HL-60 (cell line): ENCODE data around the gene ZNF808.
"Not testable (repeated sequence)": the region's sequence is repeated elsewhere in the genome, so short reads cannot be mapped to it uniquely, and the experiment has no call there.

ENCODE experiments used
- DNase-seq, 2 experiments: peaks; one replicate each; pipeline ENCODE4 v3.0.0-alpha.2; 2010 to 2020; ENCODE audit warnings: low read depth in 1 of 2, low spot score in 1 of 2
- H3K27ac ChIP-seq: fragments of 250-450 bp; sonication (Bioruptor Pico); replicated peaks from 2 replicates; pipeline ENCODE4 v1.5.1; 2020; ENCODE audit warnings: mild to moderate bottlenecking, moderate library complexity
- H3K27me3 ChIP-seq: fragments of 250-450 bp; sonication (Bioruptor Pico); 2 replicates; pipeline ENCODE4 v1.5.1; 2021; ENCODE audit warnings: mild to moderate bottlenecking, moderate library complexity; ENCODE audit not compliant: insufficient read depth, poor library complexity, severe bottlenecking
- H3K4me3 ChIP-seq: replicated peaks from 2 replicates; pipeline ENCODE4 v1.5.1; 2011; ENCODE audit warnings: mild to moderate bottlenecking, control low read depth, low read length; ENCODE audit not compliant: insufficient read depth
- GABPA ChIP-seq: IDR thresholded peaks from 2 replicates; pipeline ENCODE4 v1.6.1; 2012; ENCODE audit warnings: low read depth
- POLR2AphosphoS5 ChIP-seq: IDR thresholded peaks from 2 replicates; pipeline ENCODE4 v1.6.1; 2012; ENCODE audit warnings: low read depth
- SPI1 ChIP-seq: IDR thresholded peaks from 2 replicates; pipeline ENCODE4 v1.6.1; 2012; ENCODE audit warnings: low read depth, mild to moderate bottlenecking, borderline replicate concordance
- TF ChIP-seq, protein P1 (sequence below): IDR thresholded peaks from one replicate; pipeline ENCODE4 v1.5.1; 2011; ENCODE audit warnings: low read length, control low read depth, inconsistent platforms; ENCODE audit not compliant: insufficient read depth
- TF ChIP-seq, protein P2 (sequence below): IDR thresholded peaks from 2 replicates; pipeline ENCODE4 v1.6.1; 2012; ENCODE audit warnings: low read depth; ENCODE audit not compliant: insufficient replicate concordance

The ZNF808 gene

GRCh38 chr19:52536448-52536800, 9.0 kb downstream of the ZNF808 start:
- no peak for DNase-seq
- H3K27ac ChIP-seq, result no peak overlapping the region
- TF ChIP-seq POLR2AphosphoS5, result no peak
- TF ChIP-seq GABPA, result no peak
- TF ChIP-seq, protein P1, sequence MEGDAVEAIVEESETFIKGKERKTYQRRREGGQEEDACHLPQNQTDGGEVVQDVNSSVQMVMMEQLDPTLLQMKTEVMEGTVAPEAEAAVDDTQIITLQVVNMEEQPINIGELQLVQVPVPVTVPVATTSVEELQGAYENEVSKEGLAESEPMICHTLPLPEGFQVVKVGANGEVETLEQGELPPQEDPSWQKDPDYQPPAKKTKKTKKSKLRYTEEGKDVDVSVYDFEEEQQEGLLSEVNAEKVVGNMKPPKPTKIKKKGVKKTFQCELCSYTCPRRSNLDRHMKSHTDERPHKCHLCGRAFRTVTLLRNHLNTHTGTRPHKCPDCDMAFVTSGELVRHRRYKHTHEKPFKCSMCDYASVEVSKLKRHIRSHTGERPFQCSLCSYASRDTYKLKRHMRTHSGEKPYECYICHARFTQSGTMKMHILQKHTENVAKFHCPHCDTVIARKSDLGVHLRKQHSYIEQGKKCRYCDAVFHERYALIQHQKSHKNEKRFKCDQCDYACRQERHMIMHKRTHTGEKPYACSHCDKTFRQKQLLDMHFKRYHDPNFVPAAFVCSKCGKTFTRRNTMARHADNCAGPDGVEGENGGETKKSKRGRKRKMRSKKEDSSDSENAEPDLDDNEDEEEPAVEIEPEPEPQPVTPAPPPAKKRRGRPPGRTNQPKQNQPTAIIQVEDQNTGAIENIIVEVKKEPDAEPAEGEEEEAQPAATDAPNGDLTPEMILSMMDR, result no peak
- H3K27me3 ChIP-seq, result no peaks in the 10 kb centered on the region
- no peak overlapping the region for H3K4me3 ChIP-seq

GRCh38 chr19:52538815-52539214, 11.3 kb downstream of the ZNF808 start:
- TF ChIP-seq SPI1, result peak; percentile 24; the same call in 1 of the 2 replicates
- not testable (repeated sequence) for H3K27me3 ChIP-seq, H3K4me3 ChIP-seq

DNA sequence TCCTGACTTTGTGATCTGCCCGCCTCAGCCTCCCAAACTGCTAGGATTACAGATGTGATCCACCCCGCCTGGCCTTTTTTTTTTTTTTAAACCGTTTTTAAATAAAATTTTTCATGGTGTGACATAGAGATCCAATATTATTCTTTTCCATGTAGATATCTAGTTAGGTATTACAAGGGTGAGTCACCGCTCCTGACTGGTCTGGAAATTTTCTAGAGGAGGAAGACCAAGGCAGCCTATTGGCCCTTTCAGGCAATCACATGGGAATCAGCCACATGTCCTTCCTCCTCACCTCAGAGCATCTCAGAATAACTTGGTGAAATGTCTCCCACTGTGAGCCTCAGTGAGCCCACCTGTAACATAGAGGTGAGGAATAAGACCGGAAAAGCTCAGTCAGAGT, 13.7 kb downstream of the ZNF808 start:
- not testable (repeated sequence) for H3K27ac ChIP-seq, H3K4me3 ChIP-seq, H3K27me3 ChIP-seq, DNase-seq

More at GRCh38 chr19:52538815-52539214, 11.3 kb downstream of the ZNF808 start:
- H3K27ac ChIP-seq, result not testable (repeated sequence)
- peak in 1 of 2 experiments; percentile 76 for DNase-seq

DNA sequence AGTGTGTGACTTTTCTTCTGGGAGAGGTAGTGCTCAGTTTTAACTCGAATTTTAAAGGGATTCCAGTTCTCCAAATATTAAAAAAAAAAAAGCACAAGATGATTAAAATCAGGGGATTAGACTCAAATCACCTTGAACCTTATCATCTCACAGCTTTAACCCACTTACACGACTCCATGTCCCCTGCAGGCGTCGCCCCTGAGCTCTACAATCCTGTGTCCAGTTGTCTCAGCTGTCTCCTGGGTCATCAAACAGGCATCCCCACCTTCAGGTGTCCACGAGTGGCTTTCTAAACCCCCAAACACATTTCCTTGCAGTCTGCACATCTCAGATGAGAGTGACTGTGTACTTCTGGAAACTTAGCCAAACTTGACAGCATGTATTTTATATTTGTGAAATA, 14.1 kb downstream of the ZNF808 start:
- DNase-seq, result no peak
- TF ChIP-seq, protein P1, result no peak
- TF ChIP-seq GABPA, result no peak
- H3K27me3 ChIP-seq, result no peaks in the 10 kb centered on the region
- H3K4me3 ChIP-seq, result no peak overlapping the region
- no peak overlapping the region for H3K27ac ChIP-seq

GRCh38 chr19:52542541-52542940, 15.1 kb downstream of the ZNF808 start:
- not testable (repeated sequence) for DNase-seq, H3K27me3 ChIP-seq, H3K27ac ChIP-seq, H3K4me3 ChIP-seq

- no peak overlapping the region for H3K27ac ChIP-seq
- no peak for TF ChIP-seq GABPA
- TF ChIP-seq, protein P1, result no peak
- no peak for TF ChIP-seq POLR2AphosphoS5
- no peak for TF ChIP-seq SPI1
- TF ChIP-seq, protein P2, sequence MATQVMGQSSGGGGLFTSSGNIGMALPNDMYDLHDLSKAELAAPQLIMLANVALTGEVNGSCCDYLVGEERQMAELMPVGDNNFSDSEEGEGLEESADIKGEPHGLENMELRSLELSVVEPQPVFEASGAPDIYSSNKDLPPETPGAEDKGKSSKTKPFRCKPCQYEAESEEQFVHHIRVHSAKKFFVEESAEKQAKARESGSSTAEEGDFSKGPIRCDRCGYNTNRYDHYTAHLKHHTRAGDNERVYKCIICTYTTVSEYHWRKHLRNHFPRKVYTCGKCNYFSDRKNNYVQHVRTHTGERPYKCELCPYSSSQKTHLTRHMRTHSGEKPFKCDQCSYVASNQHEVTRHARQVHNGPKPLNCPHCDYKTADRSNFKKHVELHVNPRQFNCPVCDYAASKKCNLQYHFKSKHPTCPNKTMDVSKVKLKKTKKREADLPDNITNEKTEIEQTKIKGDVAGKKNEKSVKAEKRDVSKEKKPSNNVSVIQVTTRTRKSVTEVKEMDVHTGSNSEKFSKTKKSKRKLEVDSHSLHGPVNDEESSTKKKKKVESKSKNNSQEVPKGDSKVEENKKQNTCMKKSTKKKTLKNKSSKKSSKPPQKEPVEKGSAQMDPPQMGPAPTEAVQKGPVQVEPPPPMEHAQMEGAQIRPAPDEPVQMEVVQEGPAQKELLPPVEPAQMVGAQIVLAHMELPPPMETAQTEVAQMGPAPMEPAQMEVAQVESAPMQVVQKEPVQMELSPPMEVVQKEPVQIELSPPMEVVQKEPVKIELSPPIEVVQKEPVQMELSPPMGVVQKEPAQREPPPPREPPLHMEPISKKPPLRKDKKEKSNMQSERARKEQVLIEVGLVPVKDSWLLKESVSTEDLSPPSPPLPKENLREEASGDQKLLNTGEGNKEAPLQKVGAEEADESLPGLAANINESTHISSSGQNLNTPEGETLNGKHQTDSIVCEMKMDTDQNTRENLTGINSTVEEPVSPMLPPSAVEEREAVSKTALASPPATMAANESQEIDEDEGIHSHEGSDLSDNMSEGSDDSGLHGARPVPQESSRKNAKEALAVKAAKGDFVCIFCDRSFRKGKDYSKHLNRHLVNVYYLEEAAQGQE, result no peak
- H3K4me3 ChIP-seq, result no peak overlapping the region
- H3K27me3 ChIP-seq, result no peaks in the 10 kb centered on the region
- DNase-seq, result peak in 1 of 2 experiments; percentile 20
Measured at GRCh38 chr19:52542984-52543664, 15.7 kb downstream of the ZNF808 start.
